Raji (cell line): ENCODE measurements around the gene KCNK1.

Experiments used
- POLR2A ChIP-seq: IDR thresholded peaks from 2 replicates; pipeline ENCODE4 v1.6.1; 2011; ENCODE audit warnings: low read depth, low read length, control low read depth; ENCODE audit not compliant: insufficient read depth

Gene KCNK1

DNA sequence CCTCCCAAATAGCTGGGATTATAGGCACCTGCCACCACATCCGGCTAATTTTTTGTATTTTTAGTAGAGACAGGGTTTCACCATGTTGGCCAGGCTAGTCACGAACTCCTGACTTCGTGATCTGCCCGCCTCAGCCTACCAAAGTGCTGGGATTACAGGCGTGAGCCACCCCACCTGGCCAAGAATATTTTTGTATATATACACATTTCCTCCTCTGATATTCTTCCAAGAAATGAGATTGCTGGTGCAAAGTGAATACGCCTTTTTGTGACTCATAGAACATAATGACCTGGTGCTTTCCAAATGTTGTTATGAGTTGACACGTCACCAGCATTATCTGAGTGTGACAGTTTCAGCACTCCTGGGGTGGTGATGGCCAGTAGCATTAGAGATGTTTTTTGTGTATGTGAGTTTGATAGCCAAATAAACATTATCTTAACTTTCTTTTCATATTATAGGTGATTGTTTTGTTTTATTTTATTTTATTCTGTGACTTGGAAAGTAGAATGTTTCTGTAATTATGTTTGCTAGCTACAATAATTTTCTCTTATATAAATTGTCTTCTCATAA, 54.9 kb downstream of the KCNK1 start:
- TF ChIP-seq POLR2A: no peak

DNA sequence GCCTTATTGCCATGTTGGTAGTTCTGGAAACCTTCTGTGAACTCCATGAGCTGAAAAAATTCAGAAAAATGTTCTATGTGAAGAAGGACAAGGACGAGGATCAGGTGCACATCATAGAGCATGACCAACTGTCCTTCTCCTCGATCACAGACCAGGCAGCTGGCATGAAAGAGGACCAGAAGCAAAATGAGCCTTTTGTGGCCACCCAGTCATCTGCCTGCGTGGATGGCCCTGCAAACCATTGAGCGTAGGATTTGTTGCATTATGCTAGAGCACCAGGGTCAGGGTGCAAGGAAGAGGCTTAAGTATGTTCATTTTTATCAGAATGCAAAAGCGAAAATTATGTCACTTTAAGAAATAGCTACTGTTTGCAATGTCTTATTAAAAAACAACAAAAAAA, 57.4 kb downstream of the KCNK1 start:
- TF ChIP-seq POLR2A: no peak

DNA sequence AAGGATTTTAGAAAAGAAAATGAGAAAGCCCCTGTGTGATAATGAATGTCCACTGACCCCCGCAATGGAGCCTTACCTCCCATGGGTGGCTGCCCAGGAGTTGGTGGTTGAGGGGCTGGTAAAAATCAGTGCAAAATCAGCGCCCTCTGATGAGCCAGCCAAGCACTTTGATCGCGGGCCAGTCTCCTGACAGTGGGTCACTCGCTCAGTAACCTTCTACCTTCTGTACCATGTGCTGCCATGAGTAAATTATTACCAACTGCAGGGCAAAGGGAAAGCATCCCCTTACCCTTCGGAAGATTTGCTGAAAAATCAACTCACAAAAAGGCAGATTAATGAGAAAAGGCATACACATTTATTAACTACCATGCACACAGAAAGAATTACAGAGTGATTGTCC, 58.8 kb downstream of the KCNK1 start:
- TF ChIP-seq POLR2A: no peak

DNA sequence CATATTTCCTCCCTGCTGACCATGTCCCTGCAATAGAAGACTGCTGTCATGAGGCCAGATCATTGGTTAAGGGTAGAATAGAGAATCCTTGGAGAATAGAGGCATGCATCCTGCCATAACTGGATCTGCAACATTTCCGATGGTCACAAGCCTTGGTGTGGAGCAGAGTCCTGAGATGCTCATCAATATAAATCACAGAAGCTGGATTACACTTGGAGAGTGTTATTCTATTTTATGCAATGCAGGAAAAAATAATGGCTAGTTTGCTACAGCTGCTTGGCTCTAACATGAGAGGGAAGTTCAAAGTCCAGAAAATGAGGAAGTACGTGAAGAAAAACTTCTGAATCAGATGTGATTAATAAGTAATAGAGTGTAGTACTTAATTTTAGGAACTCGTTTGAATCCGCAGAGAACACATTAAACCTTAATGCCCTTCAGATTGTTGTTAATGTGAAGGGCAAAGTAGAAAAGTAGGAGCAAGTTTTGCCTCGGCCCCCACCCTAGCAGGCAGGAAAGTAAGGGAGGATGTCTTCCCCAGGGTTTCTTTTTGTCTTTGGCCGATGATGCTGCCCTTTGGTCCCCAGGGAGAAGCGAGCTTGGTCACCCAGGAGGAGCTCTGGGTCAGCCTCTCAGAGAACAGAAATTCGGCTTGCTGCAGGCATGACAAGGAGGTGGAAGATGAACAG, 59.5 kb downstream of the KCNK1 start:
- TF ChIP-seq POLR2A: no peak

DNA sequence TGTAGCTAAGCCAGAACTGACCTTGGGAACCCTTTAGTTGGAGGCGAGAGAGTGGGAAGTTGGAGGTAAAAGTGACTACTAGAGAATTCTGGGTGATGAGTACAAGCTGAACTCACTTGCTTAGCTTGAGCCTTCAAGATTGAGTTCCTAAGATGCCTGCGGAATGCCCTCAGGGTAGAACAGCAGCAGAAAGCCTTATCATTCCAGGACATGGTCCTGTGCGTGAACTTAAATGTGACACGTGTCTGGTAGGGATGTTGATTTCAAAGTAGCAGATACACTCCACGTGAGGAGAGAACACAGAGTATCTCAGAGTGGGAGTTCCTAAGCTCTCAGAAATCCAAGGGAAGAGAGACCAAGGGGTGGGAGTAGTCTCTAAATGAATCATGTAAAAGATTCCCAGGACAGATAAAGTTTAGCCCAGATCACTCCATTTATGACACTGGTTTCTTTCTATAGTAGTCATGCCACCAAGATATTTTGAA, 60.1 kb downstream of the KCNK1 start:
- TF ChIP-seq POLR2A: no peak

DNA sequence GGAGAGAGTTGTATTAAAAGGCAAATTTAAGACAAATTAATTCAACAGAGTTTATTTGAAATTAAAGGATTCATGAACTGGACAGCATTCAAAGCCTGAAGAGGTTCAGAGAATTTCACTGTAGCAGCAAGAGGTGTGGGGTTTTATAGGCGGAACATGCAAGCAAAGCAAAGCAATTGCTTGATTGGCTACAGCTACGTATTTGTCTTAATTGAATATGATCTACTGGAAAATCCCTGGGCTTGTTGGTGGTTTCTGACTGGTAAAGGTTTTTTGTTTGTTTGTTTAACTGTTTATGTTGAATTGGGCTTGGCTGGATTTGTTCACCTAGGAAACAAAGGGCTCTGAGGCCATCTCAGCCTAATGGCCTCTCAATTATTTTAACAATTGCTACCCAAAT, 61.5 kb downstream of the KCNK1 start:
- no peak for TF ChIP-seq POLR2A

DNA sequence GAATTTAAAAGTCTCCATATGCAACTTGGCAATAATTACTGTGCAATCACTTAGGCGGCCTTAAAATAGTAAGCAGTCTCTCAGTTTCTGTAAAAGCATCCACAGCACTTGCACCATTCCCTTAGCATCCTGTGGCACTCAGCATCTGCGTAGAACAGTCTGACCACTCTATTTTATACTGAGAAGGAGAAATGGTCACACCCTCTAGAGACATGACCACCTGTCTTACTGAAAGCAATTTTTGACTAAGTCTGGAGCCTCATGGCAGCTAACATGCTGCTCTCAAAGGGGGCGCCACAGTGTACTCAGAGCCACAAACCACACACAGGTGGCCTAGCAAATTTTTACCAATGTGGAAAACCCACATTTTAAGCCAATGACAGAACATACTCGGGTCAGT, 62.0 kb downstream of the KCNK1 start:
- no peak for TF ChIP-seq POLR2A

DNA sequence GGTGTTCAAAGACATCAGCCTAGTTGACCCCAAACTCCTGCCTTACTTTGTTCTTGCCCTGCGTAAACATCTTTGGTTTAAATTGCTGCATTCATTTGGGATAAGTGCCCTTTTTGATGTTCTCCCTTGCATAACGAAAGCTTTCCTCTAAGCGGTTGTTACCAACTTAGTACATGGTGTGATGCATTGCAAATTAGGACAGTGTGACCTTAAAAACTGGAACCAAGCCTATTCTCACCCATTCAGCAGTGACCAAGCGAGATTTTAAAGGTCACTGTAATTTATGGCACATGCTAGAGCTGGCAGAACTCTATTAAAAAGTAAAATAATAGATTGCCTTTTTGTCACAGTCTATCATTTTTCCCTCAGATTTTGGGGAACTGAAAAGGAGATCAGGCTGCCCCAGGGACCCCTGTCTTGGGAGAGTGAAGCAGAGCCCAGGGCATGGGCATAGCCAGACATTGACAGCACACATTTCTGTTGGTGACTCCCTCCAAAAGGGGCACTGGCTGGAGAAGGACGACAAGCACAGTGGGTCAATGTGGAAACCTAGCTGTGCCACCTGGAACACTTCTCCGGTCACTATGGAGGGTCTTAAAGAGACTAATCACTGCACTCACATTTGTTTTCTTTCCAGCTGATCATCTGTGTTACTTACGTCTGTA, 63.9 kb downstream of the KCNK1 start:
- no peak for TF ChIP-seq POLR2A

DNA sequence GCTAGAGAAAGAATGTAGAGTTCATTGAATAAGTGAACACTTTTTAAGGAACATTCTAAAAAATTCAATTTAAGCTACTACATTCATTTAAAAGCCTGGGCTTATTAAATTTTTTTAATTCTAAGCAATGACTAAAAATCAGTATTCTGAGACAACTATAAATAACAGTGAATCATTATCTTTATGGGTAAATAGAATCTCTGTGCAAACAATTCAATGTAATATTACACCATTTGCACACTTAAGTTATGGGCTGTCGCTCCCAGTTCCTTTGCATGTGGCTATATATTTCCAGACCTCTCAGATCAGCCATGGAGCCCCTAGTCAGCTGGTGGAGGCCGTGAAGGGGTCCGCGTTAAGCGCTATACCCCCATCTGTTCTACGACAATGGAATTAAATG, 65.1 kb downstream of the KCNK1 start:
- no peak for TF ChIP-seq POLR2A

DNA sequence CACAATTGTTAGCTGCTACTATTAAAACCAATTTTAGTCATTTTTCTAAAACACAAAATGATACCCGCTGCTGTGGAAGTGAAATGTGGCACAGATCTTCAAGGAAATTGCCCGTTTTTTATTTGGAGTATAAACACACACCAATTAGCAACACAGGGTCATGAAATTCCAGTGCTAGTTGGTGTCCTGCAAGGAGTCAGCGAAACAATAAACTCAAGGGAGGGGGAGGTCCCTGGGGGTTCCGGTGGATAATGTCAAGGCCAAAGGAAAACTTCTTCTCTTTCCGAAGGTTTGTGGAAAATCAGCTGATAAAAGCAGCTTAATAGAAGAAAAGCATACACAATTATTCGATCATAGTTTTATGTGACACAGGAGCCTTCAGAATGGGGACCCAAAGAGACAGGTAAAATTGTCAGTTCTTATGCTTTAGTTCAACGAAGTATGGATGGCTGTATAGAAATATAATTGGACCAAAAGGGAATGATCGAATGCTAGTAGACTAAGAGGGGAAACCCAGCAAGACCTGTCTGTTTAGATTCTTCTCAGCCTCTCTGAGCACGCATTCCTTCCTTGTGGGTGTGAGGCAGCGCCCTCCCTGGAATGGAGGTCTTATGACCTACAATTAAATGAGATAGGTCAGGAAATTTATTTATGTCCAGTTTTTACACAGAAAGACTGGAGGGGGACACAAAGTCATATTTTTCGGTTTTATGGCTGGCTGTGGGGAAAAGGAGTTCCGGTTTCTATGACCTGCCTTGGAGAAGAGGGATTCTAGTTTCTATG, 65.9 kb downstream of the KCNK1 start:
- TF ChIP-seq POLR2A: no peak

DNA sequence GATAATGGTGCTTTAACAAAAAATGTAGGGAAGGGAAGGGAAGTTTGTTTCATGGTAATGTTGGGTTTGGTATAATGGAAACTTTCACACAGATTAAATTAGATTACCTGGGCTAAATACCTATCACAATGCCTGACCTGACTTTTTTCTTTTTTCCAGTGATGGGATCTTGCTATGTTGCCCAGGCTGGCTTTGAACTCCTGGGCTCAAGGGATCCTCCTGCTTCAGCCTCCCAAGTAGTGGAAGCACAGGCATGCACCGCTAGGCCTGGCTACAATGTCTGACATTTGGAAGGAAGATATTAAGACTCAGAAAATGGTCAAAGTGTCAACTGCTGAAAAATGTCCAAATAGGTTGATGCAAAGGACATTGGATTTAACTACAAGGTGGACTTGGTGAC, 67.4 kb downstream of the KCNK1 start:
- TF ChIP-seq POLR2A: no peak

DNA sequence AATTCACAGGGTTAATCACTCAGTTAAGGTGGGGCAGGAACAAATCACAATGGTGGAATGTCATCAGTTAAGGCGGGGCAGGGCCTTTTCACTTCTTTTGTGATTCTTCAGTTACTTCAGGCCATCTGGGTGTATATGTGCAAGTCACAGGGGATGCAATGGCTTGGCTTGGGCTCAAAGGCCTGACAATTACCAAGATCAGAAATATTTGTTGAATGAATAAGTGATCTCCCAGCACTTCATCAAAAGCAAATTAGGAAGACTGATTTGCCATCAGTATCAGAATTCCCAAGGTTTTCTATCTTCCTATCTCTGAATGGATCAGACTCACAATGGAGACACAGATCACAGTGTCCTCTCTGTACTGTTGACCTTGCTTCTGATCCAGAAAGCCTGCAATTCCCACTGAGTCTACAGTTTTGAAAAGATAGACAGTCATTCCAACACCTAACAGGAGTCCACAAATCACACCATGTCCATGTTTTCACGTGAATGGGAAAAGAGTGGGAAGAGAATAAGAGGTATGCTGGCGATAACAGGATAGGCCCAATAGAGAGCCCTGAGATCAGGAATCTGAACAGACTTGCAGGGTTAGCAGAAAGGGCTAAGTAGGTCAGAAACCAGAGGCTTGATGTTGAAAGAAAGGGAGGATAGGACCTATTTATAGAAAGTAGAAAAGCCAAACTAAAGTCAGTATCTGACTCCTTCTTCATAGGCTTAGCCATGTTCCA, 75.3 kb downstream of the KCNK1 start:
- no peak for TF ChIP-seq POLR2A

DNA sequence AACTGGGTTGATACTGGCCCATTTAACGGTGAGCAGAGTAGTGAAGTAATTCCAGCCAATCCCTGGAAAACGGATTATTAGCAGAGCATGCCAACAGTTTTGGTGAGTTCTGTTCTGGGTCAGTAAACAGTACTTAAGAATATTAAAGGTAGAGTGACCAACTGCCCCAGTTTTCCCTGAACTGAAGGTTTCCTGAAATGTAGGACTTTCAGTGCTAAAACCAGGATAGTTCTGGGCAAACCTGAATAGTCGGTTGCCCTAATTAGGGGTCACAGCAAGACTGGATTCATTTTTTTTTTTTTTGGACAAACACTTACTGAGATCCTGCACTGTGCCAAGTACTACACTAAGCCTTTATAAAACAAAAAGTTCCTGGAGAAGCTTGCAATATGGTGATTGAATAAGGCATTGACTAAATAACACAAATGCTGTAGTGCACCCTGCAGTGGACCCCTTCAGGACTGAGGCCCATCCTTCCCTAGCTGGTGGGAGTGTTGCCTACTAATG, 75.9 kb downstream of the KCNK1 start:
- no peak for TF ChIP-seq POLR2A

DNA sequence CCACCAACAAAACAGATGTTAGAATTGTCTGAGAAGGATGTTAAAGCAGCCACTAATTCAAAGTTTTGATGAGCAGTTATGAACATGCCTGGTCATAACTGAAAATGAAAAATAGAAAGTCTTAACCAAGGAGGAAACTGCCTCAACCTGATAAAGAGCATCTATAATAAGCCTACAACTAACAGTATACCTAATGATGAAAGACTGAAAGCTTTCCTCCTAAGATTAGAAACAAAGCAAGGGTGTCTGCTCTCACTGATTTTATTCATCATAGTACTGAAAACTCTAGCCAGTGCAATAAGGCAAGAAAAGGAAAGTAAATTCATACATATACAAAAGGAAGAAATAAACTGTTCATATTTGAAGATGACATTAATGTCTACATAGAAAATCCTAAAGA, 82.0 kb downstream of the KCNK1 start:
- no peak for TF ChIP-seq POLR2A

DNA sequence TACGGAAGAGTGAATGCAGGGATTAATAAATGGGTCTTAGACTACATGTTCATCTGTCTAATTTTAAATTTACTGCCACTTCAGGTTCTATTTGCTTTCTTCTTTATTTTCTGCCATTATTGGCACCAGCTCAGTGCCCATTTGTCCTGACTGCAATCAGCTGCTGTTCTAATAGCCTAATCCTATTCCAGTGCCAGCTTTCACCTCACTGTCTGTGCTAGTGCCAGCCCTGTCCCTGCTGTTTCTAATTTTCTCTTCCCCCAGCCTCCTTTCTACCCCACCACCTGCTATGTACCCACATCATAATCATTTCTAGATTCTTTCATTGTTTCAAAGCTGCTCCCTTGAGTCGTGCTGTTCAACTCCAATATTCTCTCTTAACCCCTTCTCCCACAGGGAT, 86.4 kb downstream of the KCNK1 start:
- TF ChIP-seq POLR2A: no peak
